ENCODE measurements around the gene SCAMP5.

Gene SCAMP5

DNA sequence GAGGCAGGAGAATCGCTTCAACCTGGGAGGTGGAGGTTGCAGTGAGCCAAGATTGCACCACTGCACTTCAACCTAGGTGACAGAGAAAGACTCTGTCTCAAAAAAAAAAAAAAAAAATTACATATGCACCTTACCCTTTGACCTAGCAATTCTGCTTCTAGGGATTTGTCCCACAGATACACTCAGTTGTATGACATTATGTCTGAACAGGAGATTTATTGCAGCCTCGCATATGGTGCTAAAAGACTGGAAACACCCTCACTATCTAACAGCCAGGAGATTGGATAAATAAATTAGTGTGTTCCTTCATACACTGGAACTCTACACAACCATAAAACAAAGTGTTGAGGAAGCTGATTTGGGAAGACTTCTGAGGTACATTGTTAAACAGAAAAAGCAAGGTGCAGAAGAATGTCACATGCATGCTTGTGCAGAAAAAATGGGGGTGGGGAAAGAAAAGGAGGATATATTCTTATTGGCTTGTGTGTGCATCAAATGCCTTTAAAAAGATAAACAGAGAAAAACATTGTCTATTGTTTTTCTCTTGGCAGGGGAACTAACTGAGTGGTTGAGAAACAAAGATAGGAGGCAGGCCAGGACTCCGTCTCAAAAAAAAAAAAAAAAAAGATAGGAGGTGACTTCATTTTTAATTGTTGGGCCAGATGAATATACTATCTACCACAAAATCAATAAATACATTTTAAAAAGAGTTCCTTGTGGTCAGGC lies 59.0 kb downstream of the SCAMP5 start:
- TF ChIP-seq GATA2 (IDR thresholded peaks at IDR 0.05; ENCODE audit: low read depth, low read length) (no peak), GATA3 (IDR thresholded peaks at IDR 0.05; ENCODE audit: low read depth, low read length) (no peak)

DNA sequence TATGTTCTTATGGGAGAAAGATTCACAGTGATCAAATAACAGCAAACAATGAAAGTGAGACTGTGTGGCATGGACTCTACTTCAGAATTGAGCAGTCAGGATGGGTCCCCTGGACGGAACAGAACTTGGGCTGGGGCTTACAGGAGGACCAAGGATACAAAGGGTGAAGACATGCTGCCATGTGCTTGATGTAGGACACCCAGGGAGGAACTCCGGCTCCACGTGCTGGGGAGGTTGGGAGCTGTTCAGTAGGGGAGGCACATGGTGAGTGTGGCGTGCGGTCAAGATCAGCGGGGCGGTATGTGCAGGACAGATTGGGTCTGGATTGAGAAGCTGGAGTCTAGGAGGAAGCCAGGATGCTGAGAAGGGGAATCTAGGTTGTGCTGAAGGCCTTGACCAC lies 60.7 kb downstream of the SCAMP5 start:
- no peak for TF ChIP-seq GATA3 (IDR thresholded peaks at IDR 0.05; ENCODE audit: low read depth, low read length)

DNA sequence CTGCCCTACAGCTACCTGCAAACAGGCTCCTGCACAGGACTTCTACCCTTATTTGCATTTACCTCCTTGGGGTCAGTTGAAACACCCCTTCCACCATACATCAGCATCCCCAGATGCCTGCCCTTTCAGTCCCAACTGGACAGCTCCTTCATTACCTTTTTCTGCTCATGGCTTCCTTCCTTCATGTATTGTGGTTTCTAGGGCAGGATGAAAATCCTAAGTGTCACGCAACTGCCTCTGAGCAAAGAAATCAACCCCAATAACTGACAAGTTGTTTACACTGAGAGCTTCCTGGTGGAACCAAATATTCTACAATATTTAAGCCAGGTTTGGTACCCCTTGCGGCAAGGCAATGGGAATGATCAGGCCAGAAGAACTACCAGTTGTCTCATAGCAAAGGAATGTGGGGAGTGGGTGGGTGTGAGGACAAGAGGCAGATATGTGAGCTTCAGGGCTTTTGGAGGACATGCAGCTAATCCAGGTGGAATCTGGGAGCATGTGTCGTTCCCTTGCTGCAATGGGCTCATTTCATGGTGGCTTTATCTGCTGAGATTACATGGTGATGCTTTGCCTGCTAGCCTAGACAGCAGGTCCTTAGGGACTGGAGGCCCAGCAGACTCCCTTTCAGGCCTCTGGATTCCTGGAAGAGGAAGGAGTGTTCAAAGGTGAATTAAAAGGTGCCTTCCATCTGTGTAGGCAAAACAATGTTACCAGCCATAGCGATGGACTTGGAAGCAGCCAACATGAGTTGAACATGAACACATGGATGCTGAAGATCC lies 63.0 kb downstream of the SCAMP5 start:
- TF ChIP-seq GATA2 (IDR thresholded peaks at IDR 0.05; ENCODE audit: low read depth, low read length) (no peak), GATA3 (IDR thresholded peaks at IDR 0.05; ENCODE audit: low read depth, low read length) (no peak)

DNA sequence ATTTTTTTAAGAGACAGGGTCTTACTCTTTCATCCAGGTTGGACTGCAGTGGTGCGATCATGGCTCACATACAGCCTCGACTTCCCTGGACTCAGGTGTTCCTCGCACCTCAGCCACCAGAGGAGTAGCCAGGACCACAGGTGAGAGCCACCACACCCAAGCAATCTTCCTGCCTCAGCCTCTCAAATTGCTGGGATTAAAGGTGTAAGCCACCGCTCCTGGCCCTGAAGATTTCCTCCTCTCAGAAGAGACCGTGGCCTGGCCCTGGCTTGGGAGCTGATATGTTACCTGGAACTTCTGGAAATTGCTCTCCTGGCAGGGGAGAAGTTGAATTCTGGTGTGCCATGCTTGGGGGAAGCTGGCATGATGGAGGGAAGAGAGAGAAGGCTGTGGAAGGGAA lies 64.2 kb downstream of the SCAMP5 start:
- TF ChIP-seq GATA2 (IDR thresholded peaks at IDR 0.05; ENCODE audit: low read depth, low read length) (no peak), GATA3 (IDR thresholded peaks at IDR 0.05; ENCODE audit: low read depth, low read length) (no peak)

DNA sequence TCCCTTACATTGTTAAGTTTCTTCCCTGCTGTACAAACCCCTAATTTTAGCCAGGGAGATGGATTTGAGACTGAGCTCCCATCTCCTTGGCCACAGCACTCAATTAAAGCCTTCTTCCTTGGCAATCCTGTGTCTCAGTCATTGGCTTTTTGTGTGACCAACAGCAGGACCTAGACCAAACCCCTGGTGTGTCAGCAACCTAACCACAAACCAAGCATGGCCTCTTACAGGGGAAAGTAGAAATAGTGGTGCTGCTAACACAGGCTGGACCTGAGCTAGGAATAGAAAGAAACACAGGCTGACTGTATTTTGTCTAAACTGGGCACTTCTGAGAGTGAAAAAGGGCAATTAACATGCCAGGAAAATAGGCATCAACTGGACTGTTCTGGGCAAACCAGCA lies 65.9 kb downstream of the SCAMP5 start:
- TF ChIP-seq GATA3 (IDR thresholded peaks at IDR 0.05; ENCODE audit: low read depth, low read length) = no peak
- TF ChIP-seq GATA2 (IDR thresholded peaks at IDR 0.05; ENCODE audit: low read depth, low read length) = no peak

DNA sequence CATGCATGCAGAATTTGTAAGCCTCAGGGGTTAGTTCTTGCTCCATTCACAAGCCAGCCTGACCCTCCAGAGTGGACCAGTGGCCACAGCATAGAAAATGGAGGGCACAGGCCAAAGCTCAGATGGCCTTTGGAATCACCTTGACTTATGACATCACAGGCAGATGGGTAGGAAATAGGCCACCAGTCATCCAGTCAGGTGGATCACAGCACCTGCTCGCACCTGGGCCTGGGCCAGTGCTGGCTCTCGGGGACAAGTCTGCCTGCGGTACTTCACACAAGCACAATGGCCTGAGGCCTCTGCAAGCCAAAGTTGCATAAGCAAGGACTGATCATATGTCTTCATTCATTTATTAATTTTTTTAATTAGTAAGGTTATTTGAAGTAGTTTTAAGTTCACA lies 67.3 kb downstream of the SCAMP5 start:
- TF ChIP-seq GATA3 (IDR thresholded peaks at IDR 0.05; ENCODE audit: low read depth, low read length) = no peak
- no peak for TF ChIP-seq GATA2 (IDR thresholded peaks at IDR 0.05; ENCODE audit: low read depth, low read length)

DNA sequence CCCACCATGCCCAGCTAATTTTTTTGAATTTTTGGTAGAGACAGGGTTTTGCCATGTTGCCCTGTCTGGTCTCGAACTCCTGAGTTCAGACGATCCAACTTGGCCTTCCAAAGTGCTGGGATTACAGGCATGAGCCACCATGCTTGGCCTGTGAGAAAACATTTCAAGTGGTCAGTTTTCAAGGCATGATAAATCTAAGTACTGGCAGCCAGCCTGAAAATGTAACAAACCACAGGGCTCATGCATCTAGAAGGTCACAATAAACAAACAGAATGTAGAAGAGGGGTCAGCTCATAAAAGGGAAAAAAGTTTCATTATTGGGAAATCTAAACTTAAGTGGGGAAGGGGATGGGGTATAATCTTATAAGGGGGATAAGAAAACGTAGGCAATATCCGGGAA lies 68.0 kb downstream of the SCAMP5 start:
- TF ChIP-seq GATA3 (IDR thresholded peaks at IDR 0.05; ENCODE audit: low read depth, low read length) (no peak), GATA2 (IDR thresholded peaks at IDR 0.05; ENCODE audit: low read depth, low read length) (no peak)

DNA sequence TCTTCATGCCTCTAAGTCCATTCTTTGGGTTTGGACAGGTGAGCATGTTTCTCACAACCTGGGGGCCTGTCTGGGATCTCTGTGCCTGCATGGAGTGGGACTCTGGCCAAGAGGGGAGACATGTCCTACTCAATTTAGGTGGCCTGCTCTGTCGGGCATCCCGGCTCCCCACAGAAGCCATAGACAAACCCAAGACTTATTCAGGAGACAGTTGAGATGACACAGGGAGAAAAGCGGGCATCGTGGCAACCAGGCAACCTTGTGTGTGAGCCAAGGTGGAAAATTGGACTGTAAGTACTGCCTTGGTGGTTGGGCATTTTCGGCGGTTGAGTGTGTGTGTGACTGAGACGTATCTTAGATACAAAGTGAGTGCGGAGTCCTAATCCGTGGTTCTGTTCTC lies 68.5 kb downstream of the SCAMP5 start:
- TF ChIP-seq GATA2 (IDR thresholded peaks at IDR 0.05; ENCODE audit: low read depth, low read length) = no peak

DNA sequence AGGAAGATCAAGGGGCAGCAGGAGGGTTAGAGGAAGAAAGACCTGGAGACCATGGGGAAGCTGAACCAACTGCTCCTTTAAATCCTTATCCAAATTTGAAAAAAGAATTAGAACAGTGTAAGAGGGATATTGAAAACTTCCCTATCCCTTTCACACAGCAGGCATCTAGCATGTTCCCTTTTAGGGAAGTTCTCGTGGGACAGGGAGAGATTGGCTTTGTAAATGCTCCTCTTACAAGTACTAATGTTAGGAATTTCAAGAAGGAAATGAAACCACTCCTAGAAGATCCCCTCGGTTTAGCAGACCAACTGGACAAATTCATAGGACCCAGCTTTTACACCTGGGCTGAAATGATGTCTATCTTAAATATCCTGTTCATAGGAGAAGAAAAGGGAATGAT lies 69.5 kb downstream of the SCAMP5 start:
- no peak for TF ChIP-seq GATA3 (IDR thresholded peaks at IDR 0.05; ENCODE audit: low read depth, low read length)
- no peak for TF ChIP-seq GATA2 (IDR thresholded peaks at IDR 0.05; ENCODE audit: low read depth, low read length)

DNA sequence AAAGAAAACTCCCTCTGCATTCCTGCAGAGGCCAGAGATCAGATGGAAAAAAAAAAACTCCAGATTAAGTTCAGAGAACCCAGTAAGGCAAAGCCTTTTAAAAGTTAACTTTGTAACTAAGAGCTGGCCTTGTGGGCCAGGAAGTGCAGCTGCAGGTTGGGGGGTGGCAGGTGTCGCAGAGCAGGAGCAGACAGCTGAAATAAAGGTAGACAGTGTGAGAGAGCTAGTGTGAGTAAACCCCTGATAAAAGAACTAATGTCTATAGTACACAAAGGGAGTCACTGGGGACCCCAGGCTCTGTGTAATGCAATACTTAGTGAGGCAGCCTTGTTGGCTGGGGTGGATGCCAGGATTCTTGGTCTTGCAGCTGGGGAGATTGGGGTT lies 70.1 kb downstream of the SCAMP5 start:
- TF ChIP-seq GATA3 (IDR thresholded peaks at IDR 0.05; ENCODE audit: low read depth, low read length) (no peak), GATA2 (IDR thresholded peaks at IDR 0.05; ENCODE audit: low read depth, low read length) (no peak)

DNA sequence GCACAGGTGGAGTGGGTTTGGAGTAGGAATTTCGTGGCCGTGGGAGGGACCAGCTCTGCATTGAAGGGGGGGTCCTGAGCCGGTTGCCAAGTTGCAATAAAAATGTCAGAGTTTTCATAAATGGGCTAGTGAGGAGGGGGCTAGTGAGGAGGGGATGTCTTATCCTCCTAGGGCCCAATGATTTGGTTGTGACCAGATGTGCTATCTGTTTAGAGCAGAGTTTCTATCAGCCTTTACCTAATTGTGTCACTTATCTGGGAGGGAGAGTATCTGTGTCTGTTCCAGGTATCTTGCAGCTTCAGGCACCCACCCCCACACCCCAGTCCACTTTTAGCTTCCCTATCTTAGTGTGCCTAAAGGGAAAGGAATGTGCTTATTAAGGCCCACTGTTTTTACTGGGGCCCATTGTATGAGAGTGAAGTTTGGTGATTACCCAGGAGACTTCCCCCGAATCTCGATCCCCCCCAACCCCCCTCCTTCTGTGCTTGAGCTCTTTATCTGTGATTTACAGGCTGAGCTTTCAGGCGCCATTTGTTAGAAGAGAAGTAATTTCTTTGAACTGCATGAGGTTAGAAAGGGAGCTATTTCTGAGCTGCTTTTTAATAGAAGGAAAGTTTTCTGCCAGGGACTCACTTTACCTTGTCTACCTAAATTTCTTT lies 70.6 kb downstream of the SCAMP5 start:
- no peak for TF ChIP-seq GATA3 (IDR thresholded peaks at IDR 0.05; ENCODE audit: low read depth, low read length)
- TF ChIP-seq GATA2 (IDR thresholded peaks at IDR 0.05; ENCODE audit: low read depth, low read length) = no peak

DNA sequence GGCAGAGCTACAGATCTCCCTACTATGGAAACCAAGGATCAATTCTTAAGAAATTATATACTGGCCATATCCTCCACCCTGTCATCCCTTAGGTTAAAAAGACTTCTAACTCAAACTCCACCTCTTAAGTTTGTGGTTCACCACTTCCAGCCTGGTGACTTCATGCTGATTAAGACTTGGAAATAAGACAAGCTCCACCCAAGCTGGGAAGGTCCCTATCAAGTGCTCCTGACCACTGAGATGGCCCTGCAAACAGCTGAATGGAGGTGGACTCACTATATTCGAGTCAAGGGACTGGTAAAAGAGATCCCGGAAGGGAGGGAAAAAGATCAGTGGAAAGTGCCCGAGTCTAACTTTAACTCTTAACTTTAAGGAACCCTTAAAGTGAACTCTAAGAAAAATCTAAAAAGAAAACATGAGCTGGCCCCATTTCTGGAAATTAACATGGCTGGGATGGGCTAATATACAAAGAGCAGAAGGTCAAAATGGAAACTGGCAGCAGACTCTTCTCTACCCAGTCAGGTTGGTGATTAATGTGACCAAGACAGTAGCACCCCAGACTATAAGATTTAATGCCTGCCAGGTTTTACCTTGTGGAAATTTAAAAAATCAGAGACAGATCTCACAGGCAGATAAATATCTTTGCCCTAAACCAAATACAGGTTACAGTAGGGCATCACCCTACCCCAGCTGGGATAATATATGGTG lies 71.9 kb downstream of the SCAMP5 start:
- TF ChIP-seq GATA3 (IDR thresholded peaks at IDR 0.05; ENCODE audit: low read depth, low read length) = no peak
- TF ChIP-seq GATA2 (IDR thresholded peaks at IDR 0.05; ENCODE audit: low read depth, low read length) = no peak

DNA sequence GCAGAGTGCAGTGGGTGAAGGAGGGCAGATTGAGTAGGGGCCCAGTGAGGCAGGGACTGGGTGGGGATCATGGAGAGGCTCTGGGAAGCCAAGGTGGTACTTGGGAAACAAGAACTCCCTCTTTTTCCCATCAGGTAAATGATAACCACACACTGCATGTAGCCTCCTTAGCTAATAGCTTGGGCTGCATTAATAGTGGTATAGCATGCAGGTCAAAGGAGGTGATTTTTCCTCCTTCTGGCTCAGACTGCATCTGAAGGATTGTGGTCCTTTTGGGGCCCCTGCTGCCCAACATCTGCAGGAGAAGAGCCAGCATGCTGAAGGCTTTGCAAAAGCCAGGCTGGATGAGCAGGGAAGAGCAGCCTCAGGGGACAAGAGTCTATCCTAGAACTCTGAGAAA lies 73.4 kb downstream of the SCAMP5 start:
- TF ChIP-seq GATA2 (IDR thresholded peaks at IDR 0.05; ENCODE audit: low read depth, low read length) (no peak), GATA3 (IDR thresholded peaks at IDR 0.05; ENCODE audit: low read depth, low read length) (no peak)

DNA sequence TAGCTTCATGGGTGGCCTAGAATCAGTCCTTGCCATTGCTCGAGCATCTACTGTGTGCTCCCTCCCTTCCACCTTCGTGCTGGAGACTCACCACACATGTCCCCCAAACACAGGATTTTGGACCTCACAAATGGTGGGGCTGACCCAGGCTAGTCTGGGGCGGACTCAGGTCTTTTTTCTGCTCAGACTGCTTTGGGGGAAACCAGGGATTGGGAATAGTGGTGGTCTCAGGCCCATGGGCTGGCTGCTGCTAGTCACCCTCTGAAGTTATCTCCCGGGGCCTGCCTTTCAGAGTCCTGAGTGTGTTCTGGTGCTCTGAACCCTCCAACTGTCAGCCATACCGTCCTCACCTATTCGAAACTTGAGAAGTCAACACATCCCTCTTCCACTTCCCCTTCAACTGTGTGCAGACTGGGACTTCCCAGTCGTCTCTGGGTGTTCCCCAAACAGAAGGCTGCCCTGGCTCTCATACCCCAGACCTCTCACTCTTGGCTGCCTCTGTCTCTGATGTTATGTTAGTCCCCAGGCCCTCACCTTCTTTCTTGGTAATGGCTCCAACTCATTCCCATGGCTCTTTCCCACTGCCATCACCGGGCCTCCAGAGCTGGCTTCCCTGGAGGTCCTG lies 74.0 kb downstream of the SCAMP5 start:
- TF ChIP-seq GATA3 (IDR thresholded peaks at IDR 0.05; ENCODE audit: low read depth, low read length) (no peak), GATA2 (IDR thresholded peaks at IDR 0.05; ENCODE audit: low read depth, low read length) (no peak)
